GM12878 (cell line): ENCODE measurements around the gene SLC22A23. TPM values are rescaled to one million over a fixed set of nuclear protein-coding genes. Genes with fewer than 3 reads are reported as not detected.

Source experiments
- ATAC-seq: fragments of 200-7000 bp; cut with Tn5 transposase; 3 replicates; pipeline ENCODE4 v1.9.1; 2020; ENCODE audit warnings: mild to moderate bottlenecking, moderate library complexity
- BruUV-seq: library from RNA; stranded (reverse); fragments of 400-500 nt; replicated peaks from 2 replicates; lab custom pipeline; 2021; lab: Mats Ljungman, UMichigan
- CTCF ChIA-PET: fragments of 300-600 bp; sonication (Branson Sonifier 250); formaldehyde crosslinking; extraction: SDS; loops from one replicate; lab custom pipeline; 2021; ENCODE audit warnings: inconsistent platforms; lab: Yijun Ruan, JAX
- POLR2A ChIA-PET: fragments of 350-600 bp; formaldehyde crosslinking; extraction: SDS; loops from one replicate; lab custom pipeline; 2021; ENCODE audit warnings: inconsistent platforms; lab: Charles Lee
- RAD21 ChIA-PET: fragments of 300-600 bp; sonication (Branson Sonifier 250); formaldehyde crosslinking; loops from one replicate; lab custom pipeline; 2023; ENCODE audit warnings: antibody characterized with exemption; ENCODE audit not compliant: unreplicated experiment; lab: Charles Lee
- SMC1A ChIA-PET: fragments of 300-600 bp; sonication (Branson Sonifier 250); formaldehyde crosslinking; loops from one replicate; lab custom pipeline; 2023; ENCODE audit not compliant: unreplicated experiment, uncharacterized antibody; lab: Charles Lee
- DNase-seq: peaks from one replicate; pipeline ENCODE4 v3.0.0-alpha.2; 2011; ENCODE audit warnings: low read depth, low spot score
- FAIRE-seq: peaks from 3 replicates; lab custom pipeline; 2011; peaks lifted over from hg19 to GRCh38; lab: Jason Lieb, UNC
- H2AFZ ChIP-seq: 2 replicates; pipeline ENCODE4 v1.6.0; 2011; ENCODE audit warnings: low read depth, low read length, control low read depth; ENCODE audit not compliant: control insufficient read depth
- H3K27ac ChIP-seq: 2 replicates; pipeline ENCODE4 v1.5.1; 2011; ENCODE audit warnings: control low read depth; ENCODE audit not compliant: control insufficient read depth, insufficient read depth
- H3K27me3 ChIP-seq, 2 experiments: replicated peaks in 1 of 2; 2 replicates each; pipeline versions ENCODE4 v1.6.0 to v1.6.1; 2011; ENCODE audit warnings: low read length in 1 of 2; ENCODE audit not compliant: control insufficient read depth in 2 of 2, insufficient read depth in 2 of 2
- H3K36me3 ChIP-seq, 2 experiments: 2 replicates each; pipeline ENCODE4 v1.5.1; 2011; ENCODE audit warnings: low read length in 1 of 2; ENCODE audit not compliant: control insufficient read depth in 2 of 2, insufficient read depth in 2 of 2
- H3K4me1 ChIP-seq: 2 replicates; pipeline ENCODE4 v1.6.1; 2011; ENCODE audit warnings: mild to moderate bottlenecking, low read length, moderate library complexity, mixed read lengths; ENCODE audit not compliant: control insufficient read depth, insufficient read depth
- H3K4me2 ChIP-seq: 2 replicates; pipeline ENCODE4 v1.6.0; 2011; ENCODE audit warnings: control low read depth; ENCODE audit not compliant: control insufficient read depth, insufficient read depth
- H3K4me3 ChIP-seq: fragments of 200-600 bp; sonication (generic); 2 replicates; pipeline ENCODE4 v1.5.1; 2016
- H3K79me2 ChIP-seq: 2 replicates; pipeline ENCODE4 v1.6.0; 2011; ENCODE audit warnings: low read length; ENCODE audit not compliant: control insufficient read depth, insufficient read depth
- H3K9ac ChIP-seq: 2 replicates; pipeline ENCODE4 v1.8.0; 2011; ENCODE audit warnings: low read length, control low read depth, mixed read lengths; ENCODE audit not compliant: control insufficient read depth, insufficient read depth
- H3K9me3 ChIP-seq: replicated peaks from 3 replicates; pipeline ENCODE4 v1.5.1; 2011; ENCODE audit warnings: mild to moderate bottlenecking, low read length; ENCODE audit not compliant: control insufficient read depth, insufficient read depth
- H4K20me1 ChIP-seq: 2 replicates; pipeline ENCODE4 v1.6.0; 2011; ENCODE audit not compliant: control insufficient read depth, insufficient read depth
- CBX5 ChIP-seq: sonication (generic); IDR thresholded peaks from 2 replicates; pipeline ENCODE4 v1.6.1; 2016; ENCODE audit warnings: low read depth, moderate library complexity, mild to moderate bottlenecking, inconsistent platforms
- CREM ChIP-seq: IDR thresholded peaks from 2 replicates; pipeline ENCODE4 v1.6.1; 2014; ENCODE audit warnings: antibody characterized with exemption, low read depth
- EP300 ChIP-seq, 2 experiments: fragments of 150-350 bp in 1 of 2; IDR thresholded peaks; 2 replicates each; pipeline ENCODE4 v1.6.1; 2011 to 2012; ENCODE audit warnings: low read depth in 2 of 2, low read length in 2 of 2, borderline replicate concordance in 1 of 2, improper control_type of control experiment in 1 of 2, inconsistent platforms in 1 of 2; ENCODE audit not compliant: control insufficient read depth in 1 of 2
- FOXM1 ChIP-seq: IDR thresholded peaks from 2 replicates; pipeline ENCODE4 v1.6.1; 2012; ENCODE audit warnings: low read depth, mild to moderate bottlenecking, inconsistent platforms, low read length, moderate library complexity
- HCFC1 ChIP-seq: fragments of 150-350 bp; IDR thresholded peaks from 2 replicates; pipeline ENCODE4 v1.6.1; 2014; ENCODE audit warnings: low read length
- MTA3 ChIP-seq: IDR thresholded peaks from 2 replicates; pipeline ENCODE4 v1.6.1; 2012; ENCODE audit warnings: low read length, inconsistent platforms, borderline replicate concordance
- SP1 ChIP-seq: IDR thresholded peaks from one replicate; pipeline ENCODE4 v1.6.1; 2011; ENCODE audit warnings: low read depth, low read length
- SUZ12 ChIP-seq: fragments of 200-600 bp; sonication (generic); IDR thresholded peaks from one replicate; pipeline ENCODE4 v1.6.1; 2018; ENCODE audit warnings: antibody characterized with exemption, mild to moderate bottlenecking; ENCODE audit not compliant: unreplicated experiment
- ZNF217 ChIP-seq: fragments of 450-650 bp; IDR thresholded peaks from 2 replicates; pipeline ENCODE4 v1.6.1; 2017; ENCODE audit warnings: antibody characterized with exemption, mild to moderate bottlenecking
- ZNF24 ChIP-seq: fragments of 450-650 bp; IDR thresholded peaks from 2 replicates; pipeline ENCODE4 v1.6.1; 2017; ENCODE audit warnings: antibody characterized with exemption, mild to moderate bottlenecking
- ZNF384 ChIP-seq: IDR thresholded peaks from 2 replicates; pipeline ENCODE4 v1.6.1; 2012; ENCODE audit warnings: low read depth, mild to moderate bottlenecking, low read length, improper control_type of control experiment, borderline replicate concordance
- WGBS: methylation state at CpG from one replicate; pipeline ENCODE4 v1.1.6; 2016; ENCODE audit warnings: low lambda C conversion rate; ENCODE audit not compliant: insufficient replicate concordance, insufficient coverage; ENCODE audit errors: missing lambda C conversion rate; 5-methylcytosine and 5-hydroxymethylcytosine counted together
- in situ Hi-C: fragments of 300-500 bp; cut with MboI; formaldehyde crosslinking; loops from 9 replicates; pipeline ENCODE4 v1.14.3; 2018; ENCODE audit warnings: mixed read lengths
- intact Hi-C: fragments of 100-400 bp; cut with micrococcal nuclease; formaldehyde crosslinking; loops from one replicate; pipeline ENCODE4 v1.14.2; 2022; ENCODE audit not compliant: unreplicated experiment
- polyA plus RNA-seq, 11 experiments: library from polyadenylated mRNA; depleted of rRNA in 4 of 11; unstranded in 6 of 11; stranded (reverse) in 5 of 11; fragments of >200 nt; fragmentation: Nextera tagmentation in 4 of 11; fragmentation: Illumina TruSeq in 1 of 11; extraction: Ambion mirVana in 4 of 11; extraction: Trizol in 1 of 11; gene quantifications; 1 replicate in 1 of 11; 2 replicates in 10 of 11; pipeline versions ENCODE4 v1.2.1 to v1.2.3, GENCODE V29; 2011 to 2016; ENCODE audit warnings: inconsistent platforms in 2 of 11, missing spikeins in 2 of 11, low read depth in 1 of 11
- total RNA-seq, 4 experiments: library from RNA; depleted of rRNA in 3 of 4; stranded (reverse); fragments of >200 nt in 3 of 4; fragmentation: Illumina TruSeq in 1 of 4; extraction: Trizol in 1 of 4; gene quantifications; 2 replicates each; pipeline versions ENCODE4 v1.2.1 to v1.2.3, GENCODE V29; 2013 to 2021
- TF ChIP-seq, protein P1 (sequence below): fragments of 450-650 bp; conservative IDR thresholded peaks from 2 replicates; pipeline ENCODE4 v1.6.1; 2017; ENCODE audit warnings: mild to moderate bottlenecking, moderate library complexity
- TF ChIP-seq, protein P2 (sequence below): fragments of 450-650 bp; IDR thresholded peaks from 2 replicates; pipeline ENCODE4 v1.6.1; 2016; ENCODE audit warnings: mild to moderate bottlenecking
- TF ChIP-seq, protein P3 (sequence below): fragments of 150-350 bp; IDR thresholded peaks from 2 replicates; pipeline ENCODE4 v1.6.1; 2016; ENCODE audit warnings: low read depth, low read length
- TF ChIP-seq, protein P4 (sequence below): IDR thresholded peaks from 2 replicates; pipeline ENCODE4 v1.6.1; 2012; ENCODE audit warnings: low read depth, low read length, improper control_type of control experiment

The SLC22A23 gene
- total and polyA plus RNA-seq, 10 of the 15 experiments (the other 5 are each of a cell fraction or from before 2014, with no cell fraction given): 0.20 to 2.4 (median 0.74) TPM

DNA sequence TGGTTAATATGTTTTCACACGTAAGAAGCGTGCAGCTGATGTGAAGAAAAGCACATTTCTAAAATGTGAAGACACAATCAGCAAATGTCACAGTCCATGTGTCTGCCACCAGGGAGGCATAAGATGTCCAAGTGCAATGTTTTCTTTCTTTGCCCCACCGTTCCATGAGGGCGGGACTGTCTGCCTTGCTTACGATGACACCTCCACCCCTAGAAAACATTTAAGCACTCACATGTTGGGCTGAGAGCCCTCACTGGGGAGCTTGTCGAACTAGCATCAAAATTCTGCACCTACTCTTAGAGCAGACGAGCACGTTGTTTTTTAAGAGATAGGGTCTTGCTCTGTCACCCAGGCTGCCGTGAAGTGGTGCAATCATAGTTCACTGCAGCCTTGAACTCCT, 140.5 kb downstream of the SLC22A23 start:
- no peaks in the 10 kb centered on the region for H4K20me1 ChIP-seq
- peaks cover 9% of the 10 kb centered on the region for H3K4me1 ChIP-seq
- SMC1A ChIA-PET: interaction anchor here (1.2 kb wide), 1 partner anchor 25 kb away, joined by 3 read pairs; no protein-coding TSS in a partner anchor
- no peak overlapping the region for H3K27ac ChIP-seq
- WGBS: 45% methylated on average over 9 of the region's 9 CpGs
- in situ Hi-C loops: no loop called here
- no peak overlapping the region for H3K9ac ChIP-seq
- TF ChIP-seq ZNF24 (no peak), HCFC1 (no peak), SUZ12 (no peak), EP300 (IDR thresholded peaks at IDR 0.05; ENCODE audit: borderline replicate concordance in 1 of 2, control insufficient read depth in 1 of 2, low read depth in 2 of 2, low read length in 2 of 2) (no peak), ZNF384 (no peak), CBX5 (no peak), CREM (no peak), MTA3 (no peak), ZNF217 (no peak), FOXM1 (no peak), SP1 (no peak)
- TF ChIP-seq, protein P1, sequence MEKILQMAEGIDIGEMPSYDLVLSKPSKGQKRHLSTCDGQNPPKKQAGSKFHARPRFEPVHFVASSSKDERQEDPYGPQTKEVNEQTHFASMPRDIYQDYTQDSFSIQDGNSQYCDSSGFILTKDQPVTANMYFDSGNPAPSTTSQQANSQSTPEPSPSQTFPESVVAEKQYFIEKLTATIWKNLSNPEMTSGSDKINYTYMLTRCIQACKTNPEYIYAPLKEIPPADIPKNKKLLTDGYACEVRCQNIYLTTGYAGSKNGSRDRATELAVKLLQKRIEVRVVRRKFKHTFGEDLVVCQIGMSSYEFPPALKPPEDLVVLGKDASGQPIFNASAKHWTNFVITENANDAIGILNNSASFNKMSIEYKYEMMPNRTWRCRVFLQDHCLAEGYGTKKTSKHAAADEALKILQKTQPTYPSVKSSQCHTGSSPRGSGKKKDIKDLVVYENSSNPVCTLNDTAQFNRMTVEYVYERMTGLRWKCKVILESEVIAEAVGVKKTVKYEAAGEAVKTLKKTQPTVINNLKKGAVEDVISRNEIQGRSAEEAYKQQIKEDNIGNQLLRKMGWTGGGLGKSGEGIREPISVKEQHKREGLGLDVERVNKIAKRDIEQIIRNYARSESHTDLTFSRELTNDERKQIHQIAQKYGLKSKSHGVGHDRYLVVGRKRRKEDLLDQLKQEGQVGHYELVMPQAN: no peak
- TF ChIP-seq, protein P2, sequence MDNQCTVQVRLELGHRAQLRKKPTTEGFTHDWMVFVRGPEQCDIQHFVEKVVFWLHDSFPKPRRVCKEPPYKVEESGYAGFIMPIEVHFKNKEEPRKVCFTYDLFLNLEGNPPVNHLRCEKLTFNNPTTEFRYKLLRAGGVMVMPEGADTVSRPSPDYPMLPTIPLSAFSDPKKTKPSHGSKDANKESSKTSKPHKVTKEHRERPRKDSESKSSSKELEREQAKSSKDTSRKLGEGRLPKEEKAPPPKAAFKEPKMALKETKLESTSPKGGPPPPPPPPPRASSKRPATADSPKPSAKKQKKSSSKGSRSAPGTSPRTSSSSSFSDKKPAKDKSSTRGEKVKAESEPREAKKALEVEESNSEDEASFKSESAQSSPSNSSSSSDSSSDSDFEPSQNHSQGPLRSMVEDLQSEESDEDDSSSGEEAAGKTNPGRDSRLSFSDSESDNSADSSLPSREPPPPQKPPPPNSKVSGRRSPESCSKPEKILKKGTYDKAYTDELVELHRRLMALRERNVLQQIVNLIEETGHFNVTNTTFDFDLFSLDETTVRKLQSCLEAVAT: no peak
- TF ChIP-seq, protein P3, sequence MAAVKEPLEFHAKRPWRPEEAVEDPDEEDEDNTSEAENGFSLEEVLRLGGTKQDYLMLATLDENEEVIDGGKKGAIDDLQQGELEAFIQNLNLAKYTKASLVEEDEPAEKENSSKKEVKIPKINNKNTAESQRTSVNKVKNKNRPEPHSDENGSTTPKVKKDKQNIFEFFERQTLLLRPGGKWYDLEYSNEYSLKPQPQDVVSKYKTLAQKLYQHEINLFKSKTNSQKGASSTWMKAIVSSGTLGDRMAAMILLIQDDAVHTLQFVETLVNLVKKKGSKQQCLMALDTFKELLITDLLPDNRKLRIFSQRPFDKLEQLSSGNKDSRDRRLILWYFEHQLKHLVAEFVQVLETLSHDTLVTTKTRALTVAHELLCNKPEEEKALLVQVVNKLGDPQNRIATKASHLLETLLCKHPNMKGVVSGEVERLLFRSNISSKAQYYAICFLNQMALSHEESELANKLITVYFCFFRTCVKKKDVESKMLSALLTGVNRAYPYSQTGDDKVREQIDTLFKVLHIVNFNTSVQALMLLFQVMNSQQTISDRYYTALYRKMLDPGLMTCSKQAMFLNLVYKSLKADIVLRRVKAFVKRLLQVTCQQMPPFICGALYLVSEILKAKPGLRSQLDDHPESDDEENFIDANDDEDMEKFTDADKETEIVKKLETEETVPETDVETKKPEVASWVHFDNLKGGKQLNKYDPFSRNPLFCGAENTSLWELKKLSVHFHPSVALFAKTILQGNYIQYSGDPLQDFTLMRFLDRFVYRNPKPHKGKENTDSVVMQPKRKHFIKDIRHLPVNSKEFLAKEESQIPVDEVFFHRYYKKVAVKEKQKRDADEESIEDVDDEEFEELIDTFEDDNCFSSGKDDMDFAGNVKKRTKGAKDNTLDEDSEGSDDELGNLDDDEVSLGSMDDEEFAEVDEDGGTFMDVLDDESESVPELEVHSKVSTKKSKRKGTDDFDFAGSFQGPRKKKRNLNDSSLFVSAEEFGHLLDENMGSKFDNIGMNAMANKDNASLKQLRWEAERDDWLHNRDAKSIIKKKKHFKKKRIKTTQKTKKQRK: no peak
- TF ChIP-seq, protein P4, sequence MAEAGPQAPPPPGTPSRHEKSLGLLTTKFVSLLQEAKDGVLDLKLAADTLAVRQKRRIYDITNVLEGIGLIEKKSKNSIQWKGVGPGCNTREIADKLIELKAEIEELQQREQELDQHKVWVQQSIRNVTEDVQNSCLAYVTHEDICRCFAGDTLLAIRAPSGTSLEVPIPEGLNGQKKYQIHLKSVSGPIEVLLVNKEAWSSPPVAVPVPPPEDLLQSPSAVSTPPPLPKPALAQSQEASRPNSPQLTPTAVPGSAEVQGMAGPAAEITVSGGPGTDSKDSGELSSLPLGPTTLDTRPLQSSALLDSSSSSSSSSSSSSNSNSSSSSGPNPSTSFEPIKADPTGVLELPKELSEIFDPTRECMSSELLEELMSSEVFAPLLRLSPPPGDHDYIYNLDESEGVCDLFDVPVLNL: no peak
- no TSS peak for BruUV-seq
- intact Hi-C loops: no loop called here
- ATAC-seq: no peak
- DNase-seq: no peak
- no peaks in the 10 kb centered on the region for H3K36me3 ChIP-seq
- no peak for FAIRE-seq
- no peaks in the 10 kb centered on the region for H3K27me3 ChIP-seq
- no peak overlapping the region for H3K4me2 ChIP-seq
- no peaks in the 10 kb centered on the region for H3K79me2 ChIP-seq
- CTCF ChIA-PET: interaction anchor here (2.0 kb wide), 1 partner anchor 65 kb away, joined by 4 read pairs; no protein-coding TSS in a partner anchor
- POLR2A ChIA-PET: no interaction called here
- H3K9me3 ChIP-seq: no peaks in the 10 kb centered on the region
- H3K4me3 ChIP-seq: no peak overlapping the region
- H2AFZ ChIP-seq: no peak overlapping the region
- RAD21 ChIA-PET: interaction anchor here (0.6 kb wide), 1 partner anchor 396 kb away, joined by 3 read pairs; no protein-coding TSS in a partner anchor
